GM21576 (cell line): ENCODE data around the gene GPR31.

ENCODE experiments used
- ATAC-seq: cut with Tn5 transposase; IDR thresholded peaks from one replicate; pipeline ENCODE4 v1.9.1; 2021; ENCODE audit warnings: mild to moderate bottlenecking, moderate library complexity; ENCODE audit not compliant: unreplicated experiment

GPR31 gene

GRCh38 chr6:167140589-167141474 is 16.9 kb downstream of the GPR31 start:
- ATAC-seq = no peak

GRCh38 chr6:167139761-167140160 is 18.0 kb downstream of the GPR31 start:
- no peak for ATAC-seq

GRCh38 chr6:167137881-167138280 is 19.9 kb downstream of the GPR31 start:
- no peak for ATAC-seq

- ATAC-seq = no peak
These were observed 20.7 kb downstream of the GPR31 start for GRCh38 chr6:167137081-167137480.

GRCh38 chr6:167136376-167136775 is 21.4 kb downstream of the GPR31 start:
- no peak for ATAC-seq

- no peak for ATAC-seq
These were observed 23.1 kb downstream of the GPR31 start for GRCh38 chr6:167134448-167135328.

- no peak for ATAC-seq
These were observed 26.8 kb downstream of the GPR31 start for GRCh38 chr6:167130712-167131684.

GRCh38 chr6:167130008-167130677 is 27.6 kb downstream of the GPR31 start:
- ATAC-seq = peak; percentile 43

GRCh38 chr6:167129562-167129961 is 28.2 kb downstream of the GPR31 start:
- no peak for ATAC-seq

- ATAC-seq = no peak
These were observed 28.6 kb downstream of the GPR31 start for GRCh38 chr6:167129159-167129558.

- ATAC-seq = no peak
These were observed 29.8 kb downstream of the GPR31 start for GRCh38 chr6:167127785-167128531.

GRCh38 chr6:167125855-167126349 is 31.9 kb downstream of the GPR31 start:
- no peak for ATAC-seq

GRCh38 chr6:167125410-167125809 is 32.4 kb downstream of the GPR31 start:
- ATAC-seq = no peak

GRCh38 chr6:167124753-167125152 is 33.0 kb downstream of the GPR31 start:
- no peak for ATAC-seq

GRCh38 chr6:167122827-167123657 is 34.7 kb downstream of the GPR31 start, which contains the start of gene CCR6:
TSS of gene CCR6 (plus strand) at chr6:167123096. CDS start at chr6:167136135, 13,039 bp downstream.
- no peak for ATAC-seq

GRCh38 chr6:167122041-167122826 is 35.5 kb downstream of the GPR31 start:
- peak; percentile 36 for ATAC-seq

- peak; percentile 1 for ATAC-seq
These were observed 36.4 kb downstream of the GPR31 start for GRCh38 chr6:167121335-167121841.
